ENCODE data around the gene MRPL10.

Gene MRPL10

GRCh38 chr17:47812146-47812920 lies 19.0 kb downstream of the MRPL10 start:
- TF ChIP-seq, protein P1, sequence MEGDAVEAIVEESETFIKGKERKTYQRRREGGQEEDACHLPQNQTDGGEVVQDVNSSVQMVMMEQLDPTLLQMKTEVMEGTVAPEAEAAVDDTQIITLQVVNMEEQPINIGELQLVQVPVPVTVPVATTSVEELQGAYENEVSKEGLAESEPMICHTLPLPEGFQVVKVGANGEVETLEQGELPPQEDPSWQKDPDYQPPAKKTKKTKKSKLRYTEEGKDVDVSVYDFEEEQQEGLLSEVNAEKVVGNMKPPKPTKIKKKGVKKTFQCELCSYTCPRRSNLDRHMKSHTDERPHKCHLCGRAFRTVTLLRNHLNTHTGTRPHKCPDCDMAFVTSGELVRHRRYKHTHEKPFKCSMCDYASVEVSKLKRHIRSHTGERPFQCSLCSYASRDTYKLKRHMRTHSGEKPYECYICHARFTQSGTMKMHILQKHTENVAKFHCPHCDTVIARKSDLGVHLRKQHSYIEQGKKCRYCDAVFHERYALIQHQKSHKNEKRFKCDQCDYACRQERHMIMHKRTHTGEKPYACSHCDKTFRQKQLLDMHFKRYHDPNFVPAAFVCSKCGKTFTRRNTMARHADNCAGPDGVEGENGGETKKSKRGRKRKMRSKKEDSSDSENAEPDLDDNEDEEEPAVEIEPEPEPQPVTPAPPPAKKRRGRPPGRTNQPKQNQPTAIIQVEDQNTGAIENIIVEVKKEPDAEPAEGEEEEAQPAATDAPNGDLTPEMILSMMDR (conservative IDR thresholded peaks at IDR 0.05; ENCODE audit: low read depth): no peak
- no peak overlapping the region; the same call in 1 of the 2 replicates for H3K27ac ChIP-seq
- ChIA-PET POLR2A (ENCODE audit: low non-redundant PET) (no interaction called here), CTCF (interaction anchor here (0.6 to 0.7 kb wide), 2 partner anchors 70 to 122 kb away, joined by 3 read pairs; no protein-coding TSS in a partner anchor)
- no peak for DNase-seq (ENCODE audit: low spot score)

- TF ChIP-seq, protein P1 (conservative IDR thresholded peaks at IDR 0.05; ENCODE audit: low read depth): no peak
- CTCF ChIA-PET: no interaction called here
- H3K27ac ChIP-seq: peak overlapping the region; percentile 83
- no peak for DNase-seq (ENCODE audit: low spot score)
- POLR2A ChIA-PET (ENCODE audit: low non-redundant PET): no interaction called here
Observed at GRCh38 chr17:47811709-47812108, 19.6 kb downstream of the MRPL10 start.

GRCh38 chr17:47810901-47811635 lies 20.3 kb downstream of the MRPL10 start:
- peak overlapping the region; percentile 83 for H3K27ac ChIP-seq
- ChIA-PET CTCF (no interaction called here), POLR2A (ENCODE audit: low non-redundant PET) (no interaction called here)
- no peak for DNase-seq (ENCODE audit: low spot score)
- TF ChIP-seq, protein P1 (conservative IDR thresholded peaks at IDR 0.05; ENCODE audit: low read depth): no peak

- ChIA-PET CTCF (interaction anchor here (0.7 kb wide), 1 partner anchor 31 kb away, joined by 7 read pairs; the partner anchor contains the start of gene SCRN2), POLR2A (ENCODE audit: low non-redundant PET) (interaction anchor here (0.5 kb wide), 1 partner anchor 53 kb away, joined by 3 read pairs; no protein-coding TSS in a partner anchor)
- H3K27ac ChIP-seq: peak overlapping the region; percentile 83
- peak; percentile 83 for DNase-seq (ENCODE audit: low spot score)
- TF ChIP-seq, protein P1 (conservative IDR thresholded peaks at IDR 0.05; ENCODE audit: low read depth): no peak
Observed at GRCh38 chr17:47810200-47810821, 21.0 kb downstream of the MRPL10 start.

DNA sequence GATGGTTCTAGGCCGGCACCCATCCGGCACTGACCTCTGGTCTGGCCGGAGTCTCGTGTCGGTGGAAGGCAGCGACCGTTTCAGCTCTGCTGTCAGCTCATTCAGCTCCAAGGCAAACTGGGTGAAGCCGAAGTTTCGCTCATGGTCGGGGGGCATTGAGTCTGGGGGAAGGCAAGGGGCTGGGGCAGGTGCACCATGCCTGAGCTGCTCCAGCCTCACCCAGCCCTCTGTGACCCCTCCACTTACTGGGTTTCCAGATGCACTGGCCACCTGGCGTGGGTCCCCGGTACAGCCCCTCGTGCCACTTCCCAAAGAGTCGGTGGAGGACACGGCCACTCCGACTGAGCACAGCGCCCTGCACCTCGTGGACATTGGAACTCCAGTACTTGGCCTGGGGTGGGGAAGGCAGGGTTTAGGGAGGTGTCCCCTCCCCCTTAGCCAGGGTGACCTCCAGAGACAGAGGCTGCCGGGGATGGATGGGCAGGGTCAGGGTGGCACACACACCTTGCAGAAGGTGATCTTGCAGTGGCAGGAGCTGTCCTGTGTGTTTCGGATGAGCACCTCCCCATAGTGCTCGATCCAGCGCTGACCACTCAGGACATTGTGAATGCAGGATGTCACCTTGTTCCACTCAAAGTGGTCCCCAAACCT lies 22.4 kb downstream of the MRPL10 start:
- ChIA-PET POLR2A (ENCODE audit: low non-redundant PET) (no interaction called here), CTCF (no interaction called here)
- TF ChIP-seq, protein P1 (conservative IDR thresholded peaks at IDR 0.05; ENCODE audit: low read depth): no peak
- peak overlapping the region; percentile 83 for H3K27ac ChIP-seq
- DNase-seq (ENCODE audit: low spot score): no peak

All from RWPE1 (cell line).